HCT116 (cell line): ENCODE results near the gene IFRD1.

Source experiments
- CEBPB ChIP-seq: IDR thresholded peaks from 2 replicates; pipeline ENCODE4 v1.6.1; 2012; ENCODE audit warnings: low read depth
- EZH2 ChIP-seq: fragments of 200-600 bp; sonication (generic); IDR thresholded peaks from 2 replicates; pipeline ENCODE4 v1.6.1; 2017; ENCODE audit warnings: antibody characterized with exemption, mixed run types
- EZH2phosphoT487 ChIP-seq: fragments of 200-600 bp; IDR thresholded peaks from 2 replicates; pipeline ENCODE4 v1.6.1; 2018; ENCODE audit warnings: antibody characterized with exemption, borderline replicate concordance
- JUND ChIP-seq: IDR thresholded peaks from 2 replicates; pipeline ENCODE4 v1.6.1; 2012
- POLR2A ChIP-seq: IDR thresholded peaks from 2 replicates; pipeline ENCODE4 v1.7.0; 2011; ENCODE audit warnings: borderline replicate concordance; ENCODE audit not compliant: insufficient read depth, insufficient read length; ENCODE audit errors: extremely low read depth
- SIN3A ChIP-seq: IDR thresholded peaks from 2 replicates; pipeline ENCODE4 v1.6.1; 2012; ENCODE audit warnings: low read depth
- SRF ChIP-seq: IDR thresholded peaks from 2 replicates; pipeline ENCODE4 v1.6.1; 2012; ENCODE audit warnings: low read depth
- YY1 ChIP-seq: IDR thresholded peaks from 2 replicates; pipeline ENCODE4 v1.6.1; 2011; ENCODE audit warnings: low read length, low read depth, moderate library complexity, mild to moderate bottlenecking; ENCODE audit not compliant: insufficient replicate concordance; ENCODE audit errors: extremely low read depth
- TF ChIP-seq, protein P1 (sequence below), 3 experiments: fragments of 200-600 bp in 1 of 3; sonication (generic) in 1 of 3; IDR thresholded peaks in 2 of 3; conservative IDR thresholded peaks in 1 of 3; 2 replicates each; pipeline ENCODE4 v1.5.1; 2012 to 2017; ENCODE audit warnings: low read depth in 2 of 3, low read length in 2 of 3, antibody characterized with exemption in 1 of 3, borderline replicate concordance in 1 of 3, control low read depth in 1 of 3, mild to moderate bottlenecking in 1 of 3, mixed read lengths in 1 of 3, mixed run types in 1 of 3, moderate library complexity in 1 of 3; ENCODE audit not compliant: insufficient read depth in 1 of 3

DNA sequence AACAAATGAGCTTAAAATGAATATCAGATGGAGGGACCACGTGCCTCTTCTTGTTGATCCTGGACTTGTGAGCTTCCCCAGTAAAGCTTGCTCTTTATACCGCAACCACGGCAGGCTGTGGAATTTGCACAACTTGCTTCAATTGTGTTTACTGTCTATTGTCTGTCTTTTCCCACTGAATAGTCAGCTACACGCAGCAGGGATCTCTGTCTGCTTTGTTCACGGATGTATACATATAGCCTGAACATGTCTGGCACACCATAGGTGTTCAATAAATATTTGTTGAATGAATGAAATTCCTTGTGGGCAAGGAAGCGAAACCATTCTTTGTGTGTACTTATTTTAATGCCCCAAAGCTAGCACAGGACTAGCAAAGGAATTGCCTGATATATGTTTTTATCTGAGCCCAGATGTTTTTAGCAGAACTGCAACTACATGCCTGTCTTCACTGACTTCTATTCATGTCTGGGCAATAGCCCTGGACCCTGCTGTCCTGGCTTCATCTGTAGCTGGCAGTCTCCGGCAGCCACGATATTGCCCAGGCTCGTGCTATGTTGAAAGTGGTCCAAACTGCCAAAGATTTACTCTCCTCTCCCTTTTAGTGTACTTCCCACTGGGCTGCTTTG is 29.9 kb upstream of the IFRD1 start:
- no peak for TF ChIP-seq SRF
- TF ChIP-seq CEBPB = no peak
- no peak for TF ChIP-seq EZH2
- TF ChIP-seq EZH2phosphoT487 = no peak
- TF ChIP-seq YY1 = no peak
- TF ChIP-seq, protein P1, sequence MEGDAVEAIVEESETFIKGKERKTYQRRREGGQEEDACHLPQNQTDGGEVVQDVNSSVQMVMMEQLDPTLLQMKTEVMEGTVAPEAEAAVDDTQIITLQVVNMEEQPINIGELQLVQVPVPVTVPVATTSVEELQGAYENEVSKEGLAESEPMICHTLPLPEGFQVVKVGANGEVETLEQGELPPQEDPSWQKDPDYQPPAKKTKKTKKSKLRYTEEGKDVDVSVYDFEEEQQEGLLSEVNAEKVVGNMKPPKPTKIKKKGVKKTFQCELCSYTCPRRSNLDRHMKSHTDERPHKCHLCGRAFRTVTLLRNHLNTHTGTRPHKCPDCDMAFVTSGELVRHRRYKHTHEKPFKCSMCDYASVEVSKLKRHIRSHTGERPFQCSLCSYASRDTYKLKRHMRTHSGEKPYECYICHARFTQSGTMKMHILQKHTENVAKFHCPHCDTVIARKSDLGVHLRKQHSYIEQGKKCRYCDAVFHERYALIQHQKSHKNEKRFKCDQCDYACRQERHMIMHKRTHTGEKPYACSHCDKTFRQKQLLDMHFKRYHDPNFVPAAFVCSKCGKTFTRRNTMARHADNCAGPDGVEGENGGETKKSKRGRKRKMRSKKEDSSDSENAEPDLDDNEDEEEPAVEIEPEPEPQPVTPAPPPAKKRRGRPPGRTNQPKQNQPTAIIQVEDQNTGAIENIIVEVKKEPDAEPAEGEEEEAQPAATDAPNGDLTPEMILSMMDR (IDR thresholded peaks at IDR 0.05 in 2 of 3, conservative IDR thresholded peaks at IDR 0.05 in 1 of 3; ENCODE audit: borderline replicate concordance in 1 of 3, insufficient read depth in 1 of 3, low read depth in 2 of 3, low read length in 2 of 3) = no peak
- no peak for TF ChIP-seq POLR2A
- no peak for TF ChIP-seq SIN3A
- no peak for TF ChIP-seq JUND
